Uterus (tissue), 4 donors: Measurements from ENCODE around the gene KYAT1. TPM values are rescaled to one million over a fixed set of nuclear protein-coding genes. Genes with fewer than 3 reads are reported as not detected.
"Not testable (repeated sequence)": the region's sequence is repeated elsewhere in the genome, so short reads cannot be mapped to it uniquely, and the experiment has no call there.

ENCODE experiments used
- DNase-seq, 2 donors: peaks; one replicate each; pipeline ENCODE4 v3.0.0-alpha.2; 2019 to 2020
- H3K27ac ChIP-seq, 2 donors: fragments of 200-600 bp; sonication (generic); 1 replicate in 1 of 2; 2 replicates in 1 of 2; pipeline ENCODE4 v1.5.1; 2016 to 2018
- H3K27me3 ChIP-seq, 2 donors: fragments of 200-600 bp; sonication (generic); one replicate each; pipeline ENCODE4 v1.5.1; 2018 to 2019; ENCODE audit warnings: control low read depth in 1 of 2
- H3K36me3 ChIP-seq, 2 donors: fragments of 200-600 bp; sonication (generic); one replicate each; pipeline ENCODE4 v1.5.1; 2019; ENCODE audit warnings: control low read depth in 1 of 2
- H3K4me1 ChIP-seq, 2 donors: fragments of 200-600 bp; sonication (generic); one replicate each; pipeline ENCODE4 v1.5.1; 2018 to 2019; ENCODE audit warnings: control low read depth in 1 of 2
- H3K4me3 ChIP-seq, 2 donors: fragments of 200-600 bp; sonication (generic); 1 replicate in 1 of 2; 2 replicates in 1 of 2; pipeline ENCODE4 v1.5.1; 2018 to 2019; ENCODE audit warnings: mild to moderate bottlenecking in 1 of 2
- H3K9me3 ChIP-seq, 2 donors: fragments of 200-600 bp; sonication (generic); one replicate each; pipeline ENCODE4 v1.5.1; 2019; ENCODE audit warnings: control low read depth in 1 of 2
- POLR2A ChIP-seq, 2 donors: fragments of 450-650 bp; IDR thresholded peaks; one replicate each; pipeline ENCODE4 v1.6.1; 2016; ENCODE audit warnings: antibody characterized with exemption in 2 of 2, mild to moderate bottlenecking in 1 of 2, moderate library complexity in 1 of 2
- intact Hi-C: fragments of 100-400 bp; cut with DNase I; formaldehyde crosslinking; loops from one replicate; pipeline ENCODE4 v1.15.1; 2023; ENCODE audit warnings: low total_unique reads
- total RNA-seq, 4 donors: library from RNA; depleted of rRNA in 3 of 4; stranded (reverse); fragments of >200 nt in 3 of 4; gene quantifications; one replicate each; pipeline versions ENCODE4 v1.1.0 to v1.2.4, GENCODE V29; 2014 to 2023
- TF ChIP-seq, protein P1 (sequence below), 4 experiments: fragments of 200-600 bp in 2 of 4; fragments of 450-650 bp in 2 of 4; sonication (generic) in 2 of 4; IDR thresholded peaks; one replicate each; pipeline ENCODE4 v1.5.1; 2016 to 2019; ENCODE audit warnings: antibody characterized with exemption in 4 of 4, mild to moderate bottlenecking in 2 of 4, moderate library complexity in 1 of 4
- donor health status: DM: yes; HTN: yes; CAD: no.

The KYAT1 gene
- total RNA-seq, 4 donors from 2014 or later, result 1.5 to 11.0 (median 3.4) TPM

DNA sequence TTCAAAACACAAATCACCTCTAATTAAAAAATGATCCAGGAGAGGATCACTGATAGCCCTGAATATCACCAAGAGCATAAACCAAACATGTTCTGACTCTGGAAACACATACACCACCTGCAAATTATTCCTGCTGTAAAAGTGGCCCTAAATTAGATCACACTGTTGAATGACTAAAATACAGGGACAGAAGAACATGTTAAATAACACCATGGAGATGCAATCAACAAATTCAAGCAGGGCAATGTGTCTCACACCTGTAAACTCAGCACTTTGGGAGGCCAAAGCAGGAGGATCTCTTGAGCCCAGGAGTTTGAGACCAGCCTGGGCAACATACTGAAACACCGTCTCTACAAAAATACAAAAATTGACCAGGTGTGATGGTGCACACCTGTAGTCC is 33.9 kb downstream of the KYAT1 start:
- Histone ChIP-seq H3K27ac (no peak overlapping the region), H3K36me3 (no peaks in the 10 kb centered on the region), H3K9me3 (no peaks in the 10 kb centered on the region), H3K4me1 (no peaks in the 10 kb centered on the region), H3K27me3 (no peaks in the 10 kb centered on the region), H3K4me3 (no peak overlapping the region)
- intact Hi-C loops, result no loop called here
- no peak for TF ChIP-seq POLR2A (IDR thresholded peaks at IDR 0.05)
- TF ChIP-seq, protein P1, sequence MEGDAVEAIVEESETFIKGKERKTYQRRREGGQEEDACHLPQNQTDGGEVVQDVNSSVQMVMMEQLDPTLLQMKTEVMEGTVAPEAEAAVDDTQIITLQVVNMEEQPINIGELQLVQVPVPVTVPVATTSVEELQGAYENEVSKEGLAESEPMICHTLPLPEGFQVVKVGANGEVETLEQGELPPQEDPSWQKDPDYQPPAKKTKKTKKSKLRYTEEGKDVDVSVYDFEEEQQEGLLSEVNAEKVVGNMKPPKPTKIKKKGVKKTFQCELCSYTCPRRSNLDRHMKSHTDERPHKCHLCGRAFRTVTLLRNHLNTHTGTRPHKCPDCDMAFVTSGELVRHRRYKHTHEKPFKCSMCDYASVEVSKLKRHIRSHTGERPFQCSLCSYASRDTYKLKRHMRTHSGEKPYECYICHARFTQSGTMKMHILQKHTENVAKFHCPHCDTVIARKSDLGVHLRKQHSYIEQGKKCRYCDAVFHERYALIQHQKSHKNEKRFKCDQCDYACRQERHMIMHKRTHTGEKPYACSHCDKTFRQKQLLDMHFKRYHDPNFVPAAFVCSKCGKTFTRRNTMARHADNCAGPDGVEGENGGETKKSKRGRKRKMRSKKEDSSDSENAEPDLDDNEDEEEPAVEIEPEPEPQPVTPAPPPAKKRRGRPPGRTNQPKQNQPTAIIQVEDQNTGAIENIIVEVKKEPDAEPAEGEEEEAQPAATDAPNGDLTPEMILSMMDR (IDR thresholded peaks at IDR 0.05), result no peak
- no peak for DNase-seq

DNA sequence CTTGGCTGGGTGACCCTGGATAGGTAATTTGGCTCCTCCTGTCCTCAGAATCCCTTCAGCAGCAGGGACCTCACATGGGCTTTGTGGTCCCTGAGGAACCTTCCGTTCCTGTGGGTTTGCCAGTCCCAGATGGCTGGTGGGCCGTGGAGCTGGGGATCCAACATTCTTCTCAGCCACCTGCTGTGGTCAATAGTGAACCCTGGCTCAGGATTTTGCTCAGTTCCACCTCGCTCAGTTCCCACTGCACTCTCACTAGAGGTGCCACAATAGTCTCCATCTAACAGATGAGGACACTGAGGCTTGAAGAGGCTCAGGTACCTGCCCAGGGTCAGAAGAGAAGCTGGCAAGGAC is 35.1 kb downstream of the KYAT1 start:
- Histone ChIP-seq H3K4me1 (no peaks in the 10 kb centered on the region), H3K27ac (no peak overlapping the region), H3K36me3 (no peaks in the 10 kb centered on the region), H3K9me3 (no peaks in the 10 kb centered on the region), H3K4me3 (no peak overlapping the region), H3K27me3 (no peaks in the 10 kb centered on the region)
- intact Hi-C loops, result no loop called here
- TF ChIP-seq POLR2A (IDR thresholded peaks at IDR 0.05), result no peak
- TF ChIP-seq, protein P1 (IDR thresholded peaks at IDR 0.05), result no peak
- DNase-seq, result no peak

DNA sequence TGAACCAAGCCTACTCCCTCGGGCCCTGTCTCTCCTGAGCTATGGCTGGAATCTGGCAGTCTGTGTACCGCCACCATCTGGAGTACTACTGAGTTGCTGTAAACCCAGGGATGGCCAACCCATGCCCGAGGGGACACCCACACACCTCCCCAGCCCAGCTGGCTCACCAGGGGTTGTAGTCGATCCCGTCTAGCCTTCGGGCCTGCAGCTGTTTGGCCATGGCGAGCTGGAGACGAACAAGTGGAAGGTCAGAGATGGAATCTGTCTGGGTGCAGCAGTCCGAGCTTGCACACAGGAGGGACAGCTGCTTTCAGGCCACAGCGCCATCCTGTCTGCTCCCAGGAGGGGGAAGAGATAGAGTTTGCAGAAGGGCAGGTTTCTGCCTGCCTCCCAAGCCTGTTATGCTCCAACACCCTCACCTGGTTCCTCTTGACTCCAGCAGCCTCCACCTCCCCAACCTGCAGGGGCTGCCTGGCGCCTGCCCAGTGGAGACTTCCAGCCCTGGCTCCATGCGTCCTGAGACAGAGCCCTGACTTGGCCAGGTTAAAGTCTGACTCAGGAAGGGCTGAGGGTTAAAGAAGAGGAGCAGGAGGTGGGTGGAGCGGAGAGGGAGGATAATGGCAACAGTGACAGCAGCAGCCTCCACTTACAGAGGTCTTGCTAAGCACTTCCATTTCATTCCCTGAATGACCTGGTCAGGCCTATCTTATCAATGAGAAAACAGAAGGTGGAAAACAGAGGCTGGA is 36.4 kb downstream of the KYAT1 start:
- intact Hi-C loops, result no loop called here
- TF ChIP-seq POLR2A (IDR thresholded peaks at IDR 0.05), result no peak
- TF ChIP-seq, protein P1 (IDR thresholded peaks at IDR 0.05), result no peak
- H3K27me3 ChIP-seq, result no peaks in the 10 kb centered on the region
- H3K27ac ChIP-seq, result no peak overlapping the region
- no peak for DNase-seq
- no peak overlapping the region for H3K4me3 ChIP-seq
- H3K4me1 ChIP-seq, result no peaks in the 10 kb centered on the region
- H3K9me3 ChIP-seq, result no peaks in the 10 kb centered on the region
- H3K36me3 ChIP-seq, result no peaks in the 10 kb centered on the region

DNA sequence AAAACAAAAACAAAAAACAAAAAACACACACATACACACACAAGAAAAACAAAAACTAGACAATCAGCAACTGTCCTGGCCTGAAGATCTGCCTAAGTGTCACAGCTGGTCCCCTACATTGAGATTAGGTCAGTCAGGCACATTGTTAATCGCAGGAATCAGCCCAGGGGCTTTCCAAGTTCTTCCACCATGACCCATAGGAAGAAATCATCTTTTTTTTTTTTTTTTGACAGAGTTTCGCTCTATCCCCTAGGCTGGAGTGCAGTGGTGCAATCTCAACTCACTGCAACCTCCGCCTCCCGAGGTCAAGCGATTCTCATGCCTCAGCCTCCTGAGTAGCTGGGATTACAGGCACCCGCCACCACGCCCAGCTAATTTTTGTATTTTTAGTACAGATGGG is 38.6 kb downstream of the KYAT1 start:
- DNase-seq, intact Hi-C loops, H3K4me3 ChIP-seq, H3K36me3 ChIP-seq, H3K27me3 ChIP-seq, H3K4me1 ChIP-seq, H3K27ac ChIP-seq, H3K9me3 ChIP-seq: not testable (repeated sequence)

DNA sequence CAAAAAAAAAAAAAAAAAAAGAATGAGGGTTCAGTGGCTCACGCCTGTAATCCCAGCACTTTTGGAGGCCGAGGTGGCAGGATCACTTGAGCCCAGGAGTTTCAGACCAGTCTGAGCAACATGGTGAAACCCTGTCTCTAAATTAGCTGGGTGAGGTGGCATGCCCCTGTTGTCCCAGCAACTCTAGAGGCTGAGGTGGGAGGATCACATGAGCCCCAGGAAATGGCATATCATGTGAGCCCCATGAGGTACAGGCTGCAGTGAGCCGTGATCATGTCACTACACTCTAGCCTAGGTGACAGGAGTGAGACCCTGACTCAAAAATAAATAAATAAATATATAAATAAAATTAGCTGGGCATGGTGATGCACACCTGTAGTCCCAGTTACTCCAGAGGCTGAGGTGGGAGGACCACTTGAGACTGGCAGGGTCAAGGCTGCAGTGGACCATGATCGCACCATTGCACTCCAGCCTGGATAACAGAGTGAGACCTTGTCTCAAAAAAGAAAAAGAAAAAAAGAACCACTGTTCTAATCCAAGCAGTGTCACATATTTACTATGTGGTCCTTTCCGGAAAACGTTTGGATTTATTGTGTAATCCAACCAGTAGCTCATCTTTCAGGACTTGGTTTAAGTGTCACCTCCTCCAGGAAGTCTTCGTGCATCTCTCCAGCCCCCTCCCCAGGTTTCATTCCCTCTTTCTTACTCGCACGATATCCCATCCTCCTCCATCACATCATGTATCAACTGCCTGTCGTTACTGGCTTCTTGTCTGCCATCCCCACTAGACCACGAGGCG is 39.9 kb downstream of the KYAT1 start:
- H3K27ac ChIP-seq, result no peak overlapping the region
- intact Hi-C loops, result no loop called here
- no peaks in the 10 kb centered on the region for H3K36me3 ChIP-seq
- H3K27me3 ChIP-seq, result no peaks in the 10 kb centered on the region
- H3K4me3 ChIP-seq, result no peak overlapping the region
- no peak for DNase-seq
- no peak for TF ChIP-seq POLR2A (IDR thresholded peaks at IDR 0.05)
- TF ChIP-seq, protein P1 (IDR thresholded peaks at IDR 0.05), result no peak
- H3K9me3 ChIP-seq, result no peaks in the 10 kb centered on the region
- no peaks in the 10 kb centered on the region for H3K4me1 ChIP-seq
